Liver (tissue), 9 donors: ENCODE data around the gene MAFF. TPM values are rescaled to one million over a fixed set of nuclear protein-coding genes. Genes with fewer than 3 reads are reported as not detected.

Experiments
- DNase-seq: peaks from one replicate; pipeline ENCODE4 v3.0.0-alpha.2; 2017; ENCODE audit warnings: low spot score
- H3K27ac ChIP-seq, 2 donors: one replicate each; pipeline ENCODE4 v1.7.0; 2013; ENCODE audit warnings: inconsistent platforms in 2 of 2, low read length in 2 of 2, control low read depth in 1 of 2, low read depth in 1 of 2, mild to moderate bottlenecking in 1 of 2
- H3K27me3 ChIP-seq, 4 donors: one replicate each; pipeline versions ENCODE4 v1.6.1 to v1.7.0; 2013; ENCODE audit warnings: low read length in 3 of 4, inconsistent platforms in 1 of 4, mild to moderate bottlenecking in 1 of 4, moderate library complexity in 1 of 4; ENCODE audit not compliant: control insufficient read depth in 4 of 4, insufficient read depth in 4 of 4
- H3K36me3 ChIP-seq, 4 donors: one replicate each; pipeline versions ENCODE4 v1.6.1 to v1.7.0; 2013; ENCODE audit warnings: low read length in 3 of 4, mild to moderate bottlenecking in 3 of 4, low read depth in 1 of 4, moderate library complexity in 1 of 4; ENCODE audit not compliant: control insufficient read depth in 4 of 4, insufficient read depth in 3 of 4
- H3K4me1 ChIP-seq, 4 donors: one replicate each; pipeline versions ENCODE4 v1.6.1 to v1.7.0; 2013; ENCODE audit warnings: low read length in 3 of 4, mild to moderate bottlenecking in 3 of 4, moderate library complexity in 1 of 4; ENCODE audit not compliant: control insufficient read depth in 4 of 4, insufficient read depth in 4 of 4
- H3K4me3 ChIP-seq, 3 donors: one replicate each; pipeline versions ENCODE4 v1.6.1 to v1.7.0; 2013; ENCODE audit warnings: low read length in 3 of 3, control low read depth in 1 of 3, low read depth in 1 of 3, mild to moderate bottlenecking in 1 of 3
- H3K9ac ChIP-seq, 2 donors: one replicate each; pipeline ENCODE4 v1.7.0; 2013; ENCODE audit warnings: low read length in 2 of 2, mild to moderate bottlenecking in 2 of 2, moderate library complexity in 2 of 2, control low read depth in 1 of 2, low read depth in 1 of 2
- H3K9me3 ChIP-seq, 4 donors: one replicate each; pipeline versions ENCODE4 v1.6.1 to v1.7.0; 2013; ENCODE audit warnings: low read length in 3 of 4; ENCODE audit not compliant: control insufficient read depth in 4 of 4
- ATF3 ChIP-seq: IDR thresholded peaks from 2 replicates; pipeline ENCODE4 v1.6.1; 2016; ENCODE audit warnings: antibody characterized with exemption
- CTCF ChIP-seq: fragments of 150-350 bp; IDR thresholded peaks from 2 replicates; pipeline ENCODE4 v1.5.1; 2017; ENCODE audit warnings: improper control_type of control experiment, low read depth, low read length; ENCODE audit not compliant: missing input control
- EGR1 ChIP-seq, 2 donors: IDR thresholded peaks; 2 replicates each; pipeline ENCODE4 v1.6.1; 2016 to 2018; ENCODE audit warnings: antibody characterized with exemption in 2 of 2, low read depth in 2 of 2
- FOXA1 ChIP-seq: IDR thresholded peaks from 2 replicates; pipeline ENCODE4 v1.6.1; 2016; ENCODE audit warnings: antibody characterized with exemption
- FOXA2 ChIP-seq: IDR thresholded peaks from 2 replicates; pipeline ENCODE4 v1.6.1; 2016; ENCODE audit warnings: antibody characterized with exemption
- GABPA ChIP-seq, 2 donors: IDR thresholded peaks in 1 of 2; conservative IDR thresholded peaks in 1 of 2; 2 replicates each; pipeline ENCODE4 v1.6.1; 2016; ENCODE audit warnings: antibody characterized with exemption in 2 of 2, mild to moderate bottlenecking in 1 of 2, moderate library complexity in 1 of 2
- HNF4A ChIP-seq, 2 donors: conservative IDR thresholded peaks; 2 replicates each; pipeline ENCODE4 v1.6.1; 2016; ENCODE audit warnings: antibody characterized with exemption in 2 of 2, mild to moderate bottlenecking in 2 of 2
- HNF4G ChIP-seq: IDR thresholded peaks from 2 replicates; pipeline ENCODE4 v1.6.1; 2016; ENCODE audit warnings: antibody characterized with exemption
- JUND ChIP-seq, 2 donors: IDR thresholded peaks; 2 replicates each; pipeline ENCODE4 v1.6.1; 2016; ENCODE audit warnings: antibody characterized with exemption in 2 of 2
- MAX ChIP-seq: IDR thresholded peaks from 2 replicates; pipeline ENCODE4 v1.6.1; 2016; ENCODE audit warnings: antibody characterized with exemption
- NR2F2 ChIP-seq: IDR thresholded peaks from 2 replicates; pipeline ENCODE4 v1.6.1; 2016; ENCODE audit warnings: antibody characterized with exemption
- RAD21 ChIP-seq, 2 donors: IDR thresholded peaks; 2 replicates each; pipeline ENCODE4 v1.6.1; 2016; ENCODE audit warnings: antibody characterized with exemption in 2 of 2, mild to moderate bottlenecking in 2 of 2
- REST ChIP-seq: IDR thresholded peaks from 2 replicates; pipeline ENCODE4 v1.6.1; 2016; ENCODE audit warnings: antibody characterized with exemption, mild to moderate bottlenecking
- RXRA ChIP-seq, 2 donors: IDR thresholded peaks; 2 replicates each; pipeline ENCODE4 v1.6.1; 2017 to 2018; ENCODE audit warnings: antibody characterized with exemption in 2 of 2, mild to moderate bottlenecking in 1 of 2
- TAF1 ChIP-seq: conservative IDR thresholded peaks from 2 replicates; pipeline ENCODE4 v1.6.1; 2016; ENCODE audit warnings: antibody characterized with exemption, mild to moderate bottlenecking
- YY1 ChIP-seq: IDR thresholded peaks from 2 replicates; pipeline ENCODE4 v1.6.1; 2016; ENCODE audit warnings: antibody characterized with exemption, mild to moderate bottlenecking
- ZBTB33 ChIP-seq: IDR thresholded peaks from 2 replicates; pipeline ENCODE4 v1.6.1; 2016; ENCODE audit warnings: antibody characterized with exemption
- WGBS: extraction: QIAGEN DNeasy Blood & Tissue Kit; methylation state at CpG from one replicate; pipeline ENCODE4 v1.1.7; 2013; 5-methylcytosine and 5-hydroxymethylcytosine counted together
- polyA plus RNA-seq, 2 donors: library from polyadenylated mRNA; stranded (reverse) in 1 of 2; unstranded in 1 of 2; fragments of 200-250 nt in 1 of 2; fragments of >200 nt in 1 of 2; fragmentation: Nextera tagmentation in 1 of 2; extraction: Ambion mirVana in 1 of 2; gene quantifications; one replicate each; pipeline versions ENCODE4 v1.2.1 to v1.2.3, GENCODE V29; 2013 to 2015
- total RNA-seq, 2 donors: library from RNA; depleted of rRNA; stranded (reverse); fragments of >200 nt; gene quantifications; one replicate each; pipeline ENCODE4 v1.2.3, GENCODE V29; 2014
- donor health status: healthy.
- donor health status: healthy.
- donor health status: healthy.
- donor health status: healthy.
- donor health status: healthy.

MAFF gene
- total and polyA plus RNA-seq, 4 donors, result 1.4 to 3.3 (median 2.0) TPM

- TF ChIP-seq JUND (IDR thresholded peaks at IDR 0.05) (peak in 1 of 2 donors; percentile 56), NR2F2 (no peak), CTCF (no peak), ZBTB33 (no peak), HNF4G (no peak), GABPA (IDR thresholded peaks at IDR 0.05 in 1 of 2, conservative IDR thresholded peaks at IDR 0.05 in 1 of 2) (no peak), FOXA1 (no peak), RXRA (IDR thresholded peaks at IDR 0.05) (peak in 1 of 2 donors; percentile 3), TAF1 (no peak), EGR1 (IDR thresholded peaks at IDR 0.05; ENCODE audit: low read depth in 2 of 2) (no peak), ATF3 (no peak), MAX (no peak), REST (no peak), HNF4A (conservative IDR thresholded peaks at IDR 0.05) (no peak), YY1 (no peak), FOXA2 (no peak), RAD21 (IDR thresholded peaks at IDR 0.05) (no peak)
- Histone ChIP-seq H3K4me3 (no peak overlapping the region), H3K9me3 (no peaks in the 10 kb centered on the region), H3K36me3 (no peaks in the 10 kb centered on the region), H3K27ac (no peak overlapping the region), H3K27me3 (no peaks in the 10 kb centered on the region), H3K4me1 (peaks cover 23 to 39% (median 32%) of the 10 kb centered on the region in 4 donors), H3K9ac (no peak overlapping the region)
- WGBS, result 64% methylated on average over 3 of the region's 3 CpGs
- DNase-seq, result no peak
Measured at GRCh38 chr22:38192475-38192863, 9.3 kb upstream of the MAFF start.

- WGBS, result 9% methylated on average over 6 of the region's 6 CpGs
- DNase-seq, result no peak
- peak overlapping the region in 1 of 2 donors; percentile 27 for H3K27ac ChIP-seq
- peak; percentile 83 for TF ChIP-seq YY1
- no peak for TF ChIP-seq TAF1
- TF ChIP-seq HNF4G, result peak; percentile 80
- peak; percentile 79 for TF ChIP-seq MAX
- TF ChIP-seq REST, result peak; percentile 39
- peak; percentile 62 for TF ChIP-seq ATF3
- peak; percentile 45 for TF ChIP-seq FOXA2
- peak; percentile 99 for TF ChIP-seq NR2F2
- TF ChIP-seq FOXA1, result peak; percentile 46
- peak; percentile 95 to 98 for TF ChIP-seq HNF4A (conservative IDR thresholded peaks at IDR 0.05)
- TF ChIP-seq GABPA (IDR thresholded peaks at IDR 0.05 in 1 of 2, conservative IDR thresholded peaks at IDR 0.05 in 1 of 2), result peak in 1 of 2 donors; percentile 45
- TF ChIP-seq EGR1 (IDR thresholded peaks at IDR 0.05; ENCODE audit: low read depth in 2 of 2), result peak in 1 of 2 donors; percentile 46
Measured at GRCh38 chr22:38193580-38193979, 8.2 kb upstream of the MAFF start.

More at GRCh38 chr22:38193580-38193979, 8.2 kb upstream of the MAFF start:
- H3K27me3 ChIP-seq, result no peaks in the 10 kb centered on the region
- H3K36me3 ChIP-seq, result no peaks in the 10 kb centered on the region
- peaks cover 19 to 33% (median 25%) of the 10 kb centered on the region in 4 donors for H3K4me1 ChIP-seq
- H3K4me3 ChIP-seq, result no peak overlapping the region
- H3K9ac ChIP-seq, result no peak overlapping the region
- H3K9me3 ChIP-seq, result no peaks in the 10 kb centered on the region
